K562 (cell line): ENCODE results near the gene SDK1. TPM values are rescaled to one million over a fixed set of nuclear protein-coding genes. Genes with fewer than 3 reads are reported as not detected.

Experiments used
- ATAC-seq: fragments of 200-7000 bp; cut with Tn5 transposase; 3 replicates; pipeline ENCODE4 v1.9.1; 2020; ENCODE audit warnings: moderate library complexity
- BruUV-seq: library from RNA; stranded (reverse); fragments of 400-500 nt; replicated peaks from 2 replicates; lab custom pipeline; 2021; lab: Mats Ljungman, UMichigan
- CTCF ChIA-PET: fragments of 300-600 bp; formaldehyde crosslinking; extraction: SDS; loops from one replicate; lab custom pipeline; 2021; ENCODE audit warnings: low intra/inter-chr PET ratio; lab: Yijun Ruan, JAX
- POLR2A ChIA-PET: fragments of 300-600, 350-650 bp; sonication (Branson Sonifier 250); formaldehyde crosslinking; extraction: SDS; loops from one replicate; lab custom pipeline; 2021; ENCODE audit warnings: antibody characterized with exemption, inconsistent platforms; lab: Yijun Ruan, JAX
- DNase-seq, 4 experiments: peaks; one replicate each; pipeline versions ENCODE4 v3.0.0 to v3.0.0-alpha.2; 2011 to 2018; ENCODE audit warnings: low spot score in 3 of 4, mixed read lengths in 3 of 4; ENCODE audit errors: extremely low read depth in 1 of 4
- FAIRE-seq: peaks from 2 replicates; lab custom pipeline; 2011; peaks lifted over from hg19 to GRCh38; lab: Jason Lieb, UNC
- H2AFZ ChIP-seq: 2 replicates; pipeline ENCODE4 v1.6.0; 2011; ENCODE audit warnings: low read depth, low read length, control low read depth, inconsistent platforms
- H3K27ac ChIP-seq: fragments of 200-600 bp; 3 replicates; pipeline ENCODE4 v1.8.0; 2011; ENCODE audit warnings: low read depth, mild to moderate bottlenecking, control low read depth, inconsistent platforms, low read length, moderate library complexity, mixed read lengths; ENCODE audit errors: extremely low read depth
- H3K27me3 ChIP-seq, 2 experiments: fragments of 300-600 bp in 1 of 2; 2 replicates in 1 of 2; 3 replicates in 1 of 2; pipeline versions ENCODE4 v1.6.0 to v1.8.0; 2011; ENCODE audit warnings: inconsistent platforms in 2 of 2, low read length in 2 of 2, mild to moderate bottlenecking in 1 of 2, mixed read lengths in 1 of 2, moderate library complexity in 1 of 2; ENCODE audit not compliant: control insufficient read depth in 2 of 2, insufficient read depth in 2 of 2
- H3K36me3 ChIP-seq: fragments of 300-600 bp; 3 replicates; pipeline ENCODE4 v1.8.0; 2011; ENCODE audit warnings: mild to moderate bottlenecking, low read length, inconsistent platforms; ENCODE audit not compliant: control insufficient read depth, insufficient read depth
- H3K4me1 ChIP-seq, 2 experiments: fragments of 200-600 bp in 1 of 2; replicated peaks in 1 of 2; 2 replicates in 1 of 2; 3 replicates in 1 of 2; pipeline versions ENCODE4 v1.5.1 to v1.8.0; 2011; ENCODE audit warnings: inconsistent platforms in 2 of 2, low read length in 2 of 2, mild to moderate bottlenecking in 1 of 2, mixed read lengths in 1 of 2, moderate library complexity in 1 of 2; ENCODE audit not compliant: control insufficient read depth in 2 of 2, insufficient read depth in 2 of 2
- H3K4me2 ChIP-seq: 2 replicates; pipeline ENCODE4 v1.6.1; 2011; ENCODE audit warnings: low read length, control low read depth, inconsistent platforms, mixed read lengths; ENCODE audit not compliant: insufficient read depth
- H3K4me3 ChIP-seq: fragments of 200-600 bp; sonication (generic), shearing (Covaris generic); 2 replicates; pipeline ENCODE4 v1.5.1; 2016; ENCODE audit warnings: control low read depth, inconsistent platforms
- H3K79me2 ChIP-seq: fragments of 200-600 bp; 3 replicates; pipeline ENCODE4 v1.8.0; 2011; ENCODE audit warnings: low read length, inconsistent platforms; ENCODE audit not compliant: control insufficient read depth, insufficient read depth
- H3K9ac ChIP-seq, 2 experiments: 2 replicates each; pipeline versions ENCODE4 v1.6.0 to v1.6.1; 2011; ENCODE audit warnings: low read depth in 2 of 2, low read length in 2 of 2, control low read depth in 1 of 2, inconsistent platforms in 1 of 2, mild to moderate bottlenecking in 1 of 2, mixed read lengths in 1 of 2; ENCODE audit not compliant: insufficient read depth in 1 of 2
- H3K9me1 ChIP-seq: one replicate; pipeline ENCODE4 v1.6.0; 2011; ENCODE audit warnings: inconsistent platforms, mild to moderate bottlenecking, low read length, moderate library complexity; ENCODE audit not compliant: control insufficient read depth, insufficient read depth
- H3K9me3 ChIP-seq: replicated peaks from 2 replicates; pipeline ENCODE4 v1.5.1; 2011; ENCODE audit warnings: low read depth, low read length, inconsistent platforms; ENCODE audit not compliant: control insufficient read depth, insufficient read depth
- H4K20me1 ChIP-seq: replicated peaks from 2 replicates; pipeline ENCODE4 v1.6.1; 2011; ENCODE audit warnings: low read length, inconsistent platforms, mixed read lengths; ENCODE audit not compliant: control insufficient read depth, insufficient read depth
- BCL6 ChIP-seq: fragments of 250-450 bp; sonication (Bioruptor Pico); IDR thresholded peaks from 2 replicates; pipeline ENCODE4 v1.4.0; 2020
- BRCA1 ChIP-seq, 2 experiments: fragments of 450-650 bp in 1 of 2; sonication (generic) in 1 of 2; formaldehyde crosslinking in 1 of 2; IDR thresholded peaks; 2 replicates each; pipeline versions ENCODE4 v1.5.0 to v1.6.1; 2017 to 2020; ENCODE audit warnings: mild to moderate bottlenecking in 1 of 2, missing genetic modification reagents in 1 of 2
- EP300 ChIP-seq: IDR thresholded peaks from 2 replicates; pipeline ENCODE4 v1.6.1; 2012; ENCODE audit warnings: low read length, improper control_type of control experiment
- FOXK1 ChIP-seq: sonication (generic); formaldehyde crosslinking; IDR thresholded peaks from 2 replicates; pipeline ENCODE4 v1.8.0; 2022; ENCODE audit warnings: missing genetic modification reagents, mild to moderate bottlenecking, borderline replicate concordance
- GTF3C2 ChIP-seq: IDR thresholded peaks from 3 replicates; pipeline ENCODE4 v1.6.1; 2011; ENCODE audit warnings: borderline replicate concordance, mild to moderate bottlenecking, moderate library complexity; ENCODE audit not compliant: insufficient read length; ENCODE audit errors: extremely low read depth
- KAT2B ChIP-seq: IDR thresholded peaks from one replicate; pipeline ENCODE4 v1.6.1; 2012; ENCODE audit warnings: low read depth, mild to moderate bottlenecking, control low read depth, inconsistent platforms, low read length, moderate library complexity
- KLF16 ChIP-seq: IDR thresholded peaks from 2 replicates; pipeline ENCODE4 v1.6.1; 2016; ENCODE audit warnings: antibody characterized with exemption
- NCOA4 ChIP-seq: fragments of 450-650 bp; IDR thresholded peaks from 2 replicates; pipeline ENCODE4 v1.6.1; 2018; ENCODE audit warnings: mild to moderate bottlenecking; ENCODE audit not compliant: partially characterized antibody
- NFIX ChIP-seq: fragments of 250-450 bp; sonication (Bioruptor Pico); IDR thresholded peaks from 2 replicates; pipeline ENCODE4 v1.4.0; 2020; ENCODE audit warnings: low read depth, mild to moderate bottlenecking, moderate library complexity
- NFRKB ChIP-seq: fragments of 450-650 bp; IDR thresholded peaks from 2 replicates; pipeline ENCODE4 v1.6.1; 2016; ENCODE audit warnings: low read depth
- NONO ChIP-seq, 2 experiments: fragments of 200-400 bp in 1 of 2; fragments of 450-650 bp in 1 of 2; formaldehyde crosslinking in 1 of 2; IDR thresholded peaks; 2 replicates each; pipeline ENCODE4 v1.6.1; 2017; ENCODE audit warnings: low read depth in 2 of 2, mild to moderate bottlenecking in 2 of 2, moderate library complexity in 2 of 2, low read length in 1 of 2
- RBFOX2 ChIP-seq: fragments of 200-400 bp; formaldehyde crosslinking; IDR thresholded peaks from 2 replicates; pipeline ENCODE4 v1.6.1; 2017; ENCODE audit warnings: low read depth, mild to moderate bottlenecking, low read length, moderate library complexity
- SMARCE1 ChIP-seq: fragments of 450-650 bp; IDR thresholded peaks from 2 replicates; pipeline ENCODE4 v1.7.1; 2016; ENCODE audit warnings: mild to moderate bottlenecking
- SPI1 ChIP-seq: IDR thresholded peaks from 2 replicates; pipeline ENCODE4 v1.6.1; 2011; ENCODE audit warnings: low read depth, low read length, control low read depth, borderline replicate concordance
- SRSF9 ChIP-seq: fragments of 200-400 bp; formaldehyde crosslinking; IDR thresholded peaks from 2 replicates; pipeline ENCODE4 v1.6.1; 2017; ENCODE audit warnings: low read depth, low read length, borderline replicate concordance
- ZEB2 ChIP-seq: fragments of 450-650 bp; IDR thresholded peaks from 2 replicates; pipeline ENCODE4 v1.6.1; 2016
- ZNF143 ChIP-seq: sonication (generic); formaldehyde crosslinking; IDR thresholded peaks from 2 replicates; pipeline ENCODE4 v1.9.0; 2022; ENCODE audit warnings: mild to moderate bottlenecking, missing genetic modification reagents
- WGBS: fragments of 100-300 bp; shearing (Covaris generic); methylation state at CpG from one replicate; pipeline ENCODE4 v1.1.6; 2016; ENCODE audit warnings: low coverage, mixed read lengths; ENCODE audit not compliant: insufficient coverage; ENCODE audit errors: missing lambda C conversion rate; 5-methylcytosine and 5-hydroxymethylcytosine counted together
- in situ Hi-C: fragments of 300-500 bp; cut with MboI; formaldehyde crosslinking; loops from 4 replicates; pipeline ENCODE4 v1.15.0; 2018; ENCODE audit warnings: inconsistent platforms, mixed read lengths
- intact Hi-C: fragments of 100-400 bp; cut with micrococcal nuclease; formaldehyde crosslinking; loops from 2 replicates; pipeline ENCODE4 v1.14.2; 2022
- polyA plus RNA-seq, 8 experiments: library from polyadenylated mRNA; depleted of rRNA in 4 of 8; stranded (reverse) in 5 of 8; unstranded in 3 of 8; fragments of >200 nt; fragmentation: Nextera tagmentation in 2 of 8; fragmentation: Illumina TruSeq in 1 of 8; extraction: Ambion mirVana in 2 of 8; extraction: Trizol in 1 of 8; gene quantifications; 2 replicates each; pipeline versions ENCODE4 v1.2.1 to v1.2.3, GENCODE V29; 2011 to 2014; ENCODE audit warnings: inconsistent platforms in 1 of 8, missing spikeins in 1 of 8
- total RNA-seq, 7 experiments: library from RNA; depleted of rRNA in 6 of 7; stranded (reverse); fragments of >200 nt in 6 of 7; fragmentation: Illumina TruSeq in 2 of 7; extraction: Trizol in 2 of 7; gene quantifications; 2 replicates each; pipeline versions ENCODE4 v1.2.1 to v1.2.3, GENCODE V29; 2011 to 2021; ENCODE audit warnings: low replicate concordance in 1 of 7
- TF ChIP-seq, protein P1 (sequence below): sonication (generic); formaldehyde crosslinking; IDR thresholded peaks from 2 replicates; pipeline ENCODE4 v1.8.0; 2023; ENCODE audit warnings: mild to moderate bottlenecking, missing genetic modification reagents
- TF ChIP-seq, protein P2 (sequence below): fragments of 450-650 bp; IDR thresholded peaks from 2 replicates; pipeline ENCODE4 v1.6.1; 2016; ENCODE audit warnings: antibody characterized with exemption

SDK1 gene
- total and polyA plus RNA-seq, 9 of the 15 experiments (the other 6 are each of a cell fraction or from before 2014, with no cell fraction given) = 0.16 TPM; not detected in 8

GRCh38 chr7:4111166-4111565 is 810.1 kb downstream of the SDK1 start (continued):
- TF ChIP-seq FOXK1 = no peak
- TF ChIP-seq ZNF143 = no peak
- TF ChIP-seq ZEB2 = no peak
- no peak for TF ChIP-seq SMARCE1
- no peak for TF ChIP-seq BCL6 (CRISPR knock-in tag)
- TF ChIP-seq KAT2B = no peak
- no peak for TF ChIP-seq SRSF9
- no peak for TF ChIP-seq NFIX

DNA sequence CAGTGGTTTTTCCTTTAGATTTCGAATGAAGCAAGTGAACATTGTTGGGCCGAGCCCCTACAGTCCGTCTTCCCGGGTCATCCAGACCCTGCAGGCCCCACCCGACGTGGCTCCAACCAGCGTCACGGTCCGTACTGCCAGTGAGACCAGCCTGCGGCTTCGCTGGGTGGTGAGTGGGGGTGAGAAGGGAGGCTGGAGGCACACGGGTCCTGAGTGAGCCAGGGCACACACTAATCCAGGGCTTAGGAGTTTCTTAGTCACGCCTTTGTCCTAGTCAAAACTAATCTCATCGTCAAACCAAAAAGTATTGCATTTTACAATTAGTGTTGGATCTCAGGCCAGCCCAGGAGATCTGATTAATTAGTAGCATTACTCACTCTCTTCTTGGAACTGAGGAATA is 812.2 kb downstream of the SDK1 start:
- H3K36me3 ChIP-seq = no peaks in the 10 kb centered on the region
- intact Hi-C loops (no loop called here), in situ Hi-C loops (no loop called here)
- WGBS = 3% methylated on average over 14 of the region's 14 CpGs
- H3K9ac ChIP-seq = no peak overlapping the region
- H4K20me1 ChIP-seq = no peaks in the 10 kb centered on the region; the same call in 1 of the 2 replicates
- CTCF ChIA-PET = no interaction called here
- H3K27ac ChIP-seq = no peak overlapping the region
- H3K79me2 ChIP-seq = no peaks in the 10 kb centered on the region
- POLR2A ChIA-PET = interaction anchor here (0.6 kb wide), 1 partner anchor 31 kb away, joined by 3 read pairs; no protein-coding TSS in a partner anchor
- no peak overlapping the region for H3K4me3 ChIP-seq
- peaks cover 10 to 62% of the 10 kb centered on the region in 2 experiments; a peak in 4 of 5 replicates for H3K27me3 ChIP-seq
- no peaks in the 10 kb centered on the region for H3K9me3 ChIP-seq
- no peak for ATAC-seq
- H2AFZ ChIP-seq = no peak overlapping the region
- BruUV-seq = no TSS peak
- no peak overlapping the region for H3K4me2 ChIP-seq
- no peaks in the 10 kb centered on the region for H3K9me1 ChIP-seq
- DNase-seq = no peak
- no peaks in the 10 kb centered on the region; a peak in 1 of 5 replicates for H3K4me1 ChIP-seq
- FAIRE-seq = no peak
- no peak for TF ChIP-seq NCOA4
- no peak for TF ChIP-seq EP300
- TF ChIP-seq NONO (IDR thresholded peaks at IDR 0.05; ENCODE audit: low read depth in 2 of 2, low read length in 1 of 2) = no peak
- TF ChIP-seq, protein P1, sequence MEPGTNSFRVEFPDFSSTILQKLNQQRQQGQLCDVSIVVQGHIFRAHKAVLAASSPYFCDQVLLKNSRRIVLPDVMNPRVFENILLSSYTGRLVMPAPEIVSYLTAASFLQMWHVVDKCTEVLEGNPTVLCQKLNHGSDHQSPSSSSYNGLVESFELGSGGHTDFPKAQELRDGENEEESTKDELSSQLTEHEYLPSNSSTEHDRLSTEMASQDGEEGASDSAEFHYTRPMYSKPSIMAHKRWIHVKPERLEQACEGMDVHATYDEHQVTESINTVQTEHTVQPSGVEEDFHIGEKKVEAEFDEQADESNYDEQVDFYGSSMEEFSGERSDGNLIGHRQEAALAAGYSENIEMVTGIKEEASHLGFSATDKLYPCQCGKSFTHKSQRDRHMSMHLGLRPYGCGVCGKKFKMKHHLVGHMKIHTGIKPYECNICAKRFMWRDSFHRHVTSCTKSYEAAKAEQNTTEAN (CRISPR knock-in tag) = no peak
- TF ChIP-seq GTF3C2 = no peak
- no peak for TF ChIP-seq KLF16
- TF ChIP-seq RBFOX2 = no peak
- no peak for TF ChIP-seq NFRKB
- TF ChIP-seq, protein P2, sequence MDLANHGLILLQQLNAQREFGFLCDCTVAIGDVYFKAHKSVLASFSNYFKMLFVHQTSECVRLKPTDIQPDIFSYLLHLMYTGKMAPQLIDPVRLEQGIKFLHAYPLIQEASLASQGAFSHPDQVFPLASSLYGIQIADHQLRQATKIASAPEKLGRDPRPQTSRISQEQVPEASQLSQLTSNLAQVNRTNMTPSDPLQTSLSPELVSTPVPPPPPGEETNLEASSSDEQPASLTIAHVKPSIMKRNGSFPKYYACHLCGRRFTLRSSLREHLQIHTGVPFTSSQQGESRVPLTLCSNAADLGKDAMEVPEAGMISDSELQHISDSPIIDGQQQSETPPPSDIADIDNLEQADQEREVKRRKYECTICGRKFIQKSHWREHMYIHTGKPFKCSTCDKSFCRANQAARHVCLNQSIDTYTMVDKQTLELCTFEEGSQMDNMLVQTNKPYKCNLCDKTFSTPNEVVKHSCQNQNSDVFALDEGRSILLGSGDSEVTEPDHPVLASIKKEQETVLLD = no peak
- no peak for TF ChIP-seq BRCA1 (IDR thresholded peaks at IDR 0.05)
- TF ChIP-seq BRCA1 (CRISPR knock-in tag; IDR thresholded peaks at IDR 0.05) = no peak
- TF ChIP-seq SPI1 = no peak
